NCI-H524 (cell line): ENCODE results near the gene CA11.
A peak's percentile ranks its signal among the peaks of the same experiment; 100 is the strongest.
"Not testable (repeated sequence)": the region's sequence is repeated elsewhere in the genome, so short reads cannot be mapped to it uniquely, and the experiment has no call there.

Experiments used
- DNase-seq, 2 experiments: peaks; one replicate each; lab custom pipeline; 2025; lab: John Stamatoyannopoulos, UW

Gene CA11

DNA sequence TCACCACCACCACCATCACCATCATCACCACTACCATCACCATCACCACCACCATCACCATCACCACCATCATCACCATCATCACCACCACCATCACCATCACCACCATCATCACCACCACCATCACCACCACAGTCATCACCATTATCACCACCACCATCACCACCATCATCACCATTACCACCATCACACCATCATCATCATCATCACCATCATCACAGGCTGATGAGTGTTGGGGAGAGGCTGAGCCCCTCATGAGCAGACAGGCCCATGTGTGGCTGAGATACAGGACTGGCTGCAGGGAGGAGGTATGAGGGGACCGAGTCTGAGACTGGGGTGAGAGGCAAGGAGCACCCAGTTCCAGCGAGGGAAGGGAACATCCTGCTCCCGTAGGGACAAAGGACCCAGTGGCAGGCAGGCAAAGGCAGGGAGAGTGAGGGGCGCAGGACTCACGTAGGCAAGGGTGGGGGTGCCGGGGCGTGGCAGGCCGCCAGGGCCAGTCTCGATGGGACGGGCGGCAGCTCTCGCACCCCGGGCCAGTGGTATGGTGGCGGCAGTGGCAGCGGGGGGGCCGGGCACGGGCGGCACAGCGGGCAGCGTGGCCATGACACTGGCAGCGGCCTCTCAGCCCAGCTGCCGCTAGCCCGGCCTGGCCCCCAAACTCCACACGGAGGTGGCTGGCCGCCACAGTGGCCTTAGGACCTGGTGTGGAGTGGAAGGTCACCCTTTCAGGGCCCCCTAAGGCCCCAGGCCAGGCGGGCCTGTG is 24.1 kb upstream of the CA11 start:
- DNase-seq, result no peak

- no peak for DNase-seq
These were observed 22.8 kb upstream of the CA11 start for GRCh38 chr19:48668761-48669160.

GRCh38 chr19:48668332-48668731 is 22.3 kb upstream of the CA11 start:
- DNase-seq, result no peak

DNA sequence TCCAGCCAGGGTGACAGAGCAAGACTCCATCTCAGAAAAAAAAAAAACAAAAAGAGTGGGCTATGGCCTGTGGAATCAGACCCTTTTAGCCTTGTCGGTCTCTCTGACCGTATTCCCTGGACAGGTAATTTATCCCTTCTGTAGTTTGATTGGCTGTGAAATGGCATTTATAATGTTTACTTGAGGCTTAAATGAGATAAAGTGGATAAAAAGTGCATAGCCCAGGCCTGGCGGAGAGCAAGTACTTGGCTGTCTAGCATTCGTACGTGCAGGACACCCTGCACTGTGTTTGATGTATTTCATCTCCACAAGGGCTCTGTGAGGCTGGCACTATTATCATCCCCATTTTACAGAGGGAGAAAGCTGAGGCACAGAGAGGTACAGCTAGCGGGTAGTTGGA is 19.8 kb upstream of the CA11 start:
- no peak for DNase-seq

- no peak for DNase-seq
These were observed 18.5 kb upstream of the CA11 start for GRCh38 chr19:48664476-48664875.

DNA sequence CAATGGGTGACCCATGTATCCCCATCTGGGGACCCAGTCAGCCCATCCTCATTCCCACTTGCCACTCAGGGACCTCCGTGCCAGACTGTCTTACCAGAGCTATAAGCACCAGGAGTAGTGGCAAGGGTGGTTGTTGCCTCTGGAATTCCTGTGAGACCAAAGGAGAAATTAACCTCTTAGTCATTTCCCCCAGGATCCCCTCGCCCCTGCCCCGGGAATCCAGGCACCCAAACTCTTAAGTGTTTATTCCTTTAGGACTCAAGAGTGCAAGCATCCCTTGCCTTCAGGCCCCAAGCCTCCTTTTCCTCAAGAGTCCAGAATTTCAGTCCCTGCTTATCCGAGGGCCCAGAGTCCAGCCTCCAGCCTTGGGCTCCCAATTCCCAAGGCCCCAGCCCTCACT is 17.7 kb upstream of the CA11 start:
- no peak for DNase-seq

- DNase-seq, result no peak
These were observed 15.7 kb upstream of the CA11 start for GRCh38 chr19:48661711-48662090.

- DNase-seq, result peak; percentile 39 to 61
These were observed 15.1 kb upstream of the CA11 start for GRCh38 chr19:48660852-48661710.

- DNase-seq, result no peak
These were observed 13.8 kb upstream of the CA11 start for GRCh38 chr19:48659768-48660167.

- no peak for DNase-seq
These were observed 12.5 kb upstream of the CA11 start for GRCh38 chr19:48658483-48658882.

- not testable (repeated sequence) for DNase-seq
These were observed 11.8 kb upstream of the CA11 start for GRCh38 chr19:48657828-48658227.

- no peak for DNase-seq
These were observed 11.0 kb upstream of the CA11 start for GRCh38 chr19:48656840-48657474.

GRCh38 chr19:48654299-48655059 is 8.5 kb upstream of the CA11 start:
- DNase-seq, result peak; percentile 99 to 100

DNA sequence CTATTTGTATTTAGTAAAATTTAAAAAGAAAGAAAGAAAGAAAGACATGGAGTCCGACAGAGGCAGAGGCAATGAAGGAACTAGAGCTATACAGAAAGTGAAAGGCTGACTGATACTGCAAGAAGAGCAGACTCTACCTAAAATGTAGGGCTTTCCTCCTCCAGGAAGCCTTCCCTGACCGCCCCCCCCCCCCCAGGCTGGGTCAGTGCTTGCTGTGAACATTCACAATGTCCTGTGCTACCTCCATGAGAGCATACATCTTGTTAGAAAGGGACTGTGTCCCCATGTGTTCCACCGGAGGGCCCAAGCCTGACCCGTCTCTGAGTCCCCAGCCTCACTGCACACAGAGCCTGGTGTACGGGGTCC is 5.7 kb upstream of the CA11 start:
- DNase-seq, result no peak

GRCh38 chr19:48650974-48651682 is 5.1 kb upstream of the CA11 start:
- no peak for DNase-seq

GRCh38 chr19:48648134-48648533 is 2.1 kb upstream of the CA11 start:
- DNase-seq, result peak; percentile 15 to 56

DNA sequence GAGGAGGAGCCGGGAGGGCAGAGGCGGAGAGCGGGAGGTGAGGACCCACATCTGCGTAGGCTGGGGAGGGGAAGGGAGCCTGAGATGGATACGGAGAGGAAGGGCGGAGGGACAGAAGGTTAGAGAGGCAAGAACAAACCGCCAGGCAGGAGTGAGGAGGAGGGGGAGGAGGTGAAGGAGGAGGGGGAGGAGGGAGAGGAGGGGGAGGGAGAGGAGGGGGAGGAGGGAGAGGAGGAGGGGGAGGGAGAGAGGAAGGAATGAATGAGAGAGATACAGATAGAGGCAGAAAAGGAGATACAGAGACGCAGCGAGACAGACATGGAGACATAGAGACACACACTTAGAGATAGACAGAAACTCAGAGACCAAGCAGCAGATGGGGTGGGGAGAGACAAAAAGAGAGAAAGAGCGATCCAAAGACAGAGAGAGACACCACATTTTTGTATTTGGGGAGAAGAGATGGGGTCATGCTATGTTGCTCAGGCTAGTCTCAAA is 782 bp upstream of the CA11 start:
- DNase-seq, result no peak

DNA sequence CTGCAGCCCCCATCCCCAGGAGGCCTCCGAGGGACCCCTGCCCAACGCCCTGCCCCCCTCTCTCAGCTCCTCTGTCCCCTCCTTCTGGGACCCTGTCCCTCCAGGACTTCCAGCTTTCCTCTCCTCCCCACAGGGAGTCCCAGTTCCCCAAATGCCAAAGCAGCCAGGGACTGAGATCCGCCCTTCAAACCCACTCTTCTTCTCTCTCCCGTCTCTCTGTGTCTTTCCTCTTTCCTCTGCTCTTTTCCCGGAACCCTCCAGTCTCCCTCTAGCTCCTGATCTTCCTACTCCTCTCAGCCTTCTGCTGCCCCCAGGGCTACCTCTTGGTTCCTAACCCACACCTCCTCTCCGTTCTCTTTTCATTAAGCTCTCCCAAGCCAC is 377 bp downstream of the CA11 start:
- peak in 1 of 2 experiments; percentile 72 for DNase-seq

GRCh38 chr19:48644839-48645619 is 958 bp downstream of the CA11 start:
- DNase-seq, result peak; percentile 82 to 89

- DNase-seq, result no peak
These were observed 1.6 kb downstream of the CA11 start for GRCh38 chr19:48644355-48644754.

DNA sequence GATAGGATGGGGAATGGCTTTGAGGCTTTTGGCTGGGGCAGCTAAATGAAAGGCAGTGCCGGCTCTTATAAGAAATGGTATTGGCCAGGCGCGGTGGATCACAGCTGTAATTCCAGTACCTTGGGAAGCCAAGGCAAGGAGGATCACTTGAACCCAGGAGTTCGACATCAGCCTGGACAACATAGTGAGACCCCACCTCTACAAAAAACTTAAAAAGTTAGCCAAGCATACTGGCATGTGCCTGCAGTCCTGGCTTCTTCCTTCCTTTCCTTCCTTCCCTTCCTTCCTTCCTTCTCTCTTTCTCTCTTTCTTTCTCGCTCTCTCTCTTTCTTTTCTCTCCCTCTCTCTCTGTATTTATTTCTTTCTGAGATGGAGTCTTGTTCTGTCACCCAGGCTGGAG is 3.1 kb downstream of the CA11 start:
- no peak for DNase-seq
